Activated CD4-positive, alpha-beta T cell treated with anti-CD3 and anti-CD28 coated beads for 36 hours (primary cell): ENCODE measurements around the gene HAUS3. TPM values are rescaled to one million over a fixed set of nuclear protein-coding genes. Genes with fewer than 3 reads are reported as not detected.

Experiments used
- ATAC-seq: fragments of 200-7000 bp; cut with Tn5 transposase; one replicate; pipeline ENCODE4 v1.10.0; 2021; ENCODE audit warnings: mild to moderate bottlenecking, moderate library complexity
- CTCF ChIA-PET: fragments of 350-600 bp; sonication (Branson Sonifier 250); formaldehyde crosslinking; loops from one replicate; lab custom pipeline; 2021; ENCODE audit warnings: antibody characterized with exemption; lab: Charles Lee
- POLR2A ChIA-PET: fragments of 350-600 bp; sonication (Branson Sonifier 250); formaldehyde crosslinking; loops from one replicate; lab custom pipeline; 2021; ENCODE audit warnings: antibody characterized with exemption, inconsistent platforms; lab: Charles Lee
- DNase-seq: peaks from one replicate; pipeline ENCODE4 v3.0.0-alpha.2; 2020
- H3K27ac Mint-ChIP-seq: one replicate; pipeline ENCODE4 v1.8.0; 2021; ENCODE audit warnings: mixed read lengths
- H3K27me3 Mint-ChIP-seq: one replicate; pipeline ENCODE4 v1.8.0; 2021; ENCODE audit warnings: mixed read lengths
- H3K36me3 Mint-ChIP-seq: one replicate; pipeline ENCODE4 v1.8.0; 2021; ENCODE audit warnings: low read depth, mixed read lengths
- H3K4me1 Mint-ChIP-seq: one replicate; pipeline ENCODE4 v1.8.0; 2021; ENCODE audit warnings: mixed read lengths
- H3K4me3 Mint-ChIP-seq: one replicate; pipeline ENCODE4 v1.8.0; 2021; ENCODE audit warnings: mild to moderate bottlenecking, moderate library complexity, mixed read lengths
- H3K9me3 Mint-ChIP-seq: one replicate; pipeline ENCODE4 v1.8.0; 2021; ENCODE audit warnings: low read depth, mixed read lengths
- intact Hi-C, 2 experiments: fragments of 100-400 bp; cut with DNase I in 1 of 2; cut with micrococcal nuclease in 1 of 2; formaldehyde crosslinking; loops; one replicate each; pipeline versions ENCODE4 v1.14.2 to v1.15.1; 2022 to 2024; cut with DNase I, micrococcal nuclease
- total RNA-seq, 2 experiments: library from RNA; stranded (reverse); gene quantifications; one replicate each; pipeline ENCODE4 v1.2.3, GENCODE V29; 2021

Gene HAUS3
- total RNA-seq, 2 experiments from 2014 or later, result 14.6 to 18.6 TPM

DNA sequence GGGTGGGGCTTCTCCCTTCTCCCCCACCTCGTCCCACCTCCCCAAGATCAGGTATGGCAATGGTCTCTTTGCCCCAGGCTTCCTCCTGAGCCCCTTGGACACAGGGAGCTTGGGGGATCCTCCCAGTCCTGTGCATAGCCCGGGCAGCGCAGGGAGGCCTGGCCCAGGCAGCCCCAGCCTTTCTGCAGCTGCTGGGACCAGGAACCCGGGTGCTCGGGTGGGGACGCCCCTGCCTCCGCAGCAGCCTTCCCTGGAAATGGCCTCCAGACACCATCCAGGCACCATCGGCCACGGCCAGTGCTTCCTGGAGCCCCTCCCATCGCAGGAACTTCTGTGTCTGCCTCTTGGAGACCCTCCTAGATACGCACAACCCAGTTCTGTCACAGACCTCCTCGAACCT is 25.9 kb upstream of the HAUS3 start:
- Mint-ChIP-seq H3K4me3 (no peak overlapping the region), H3K4me1 (no peaks in the 10 kb centered on the region), H3K9me3 (no peaks in the 10 kb centered on the region), H3K27me3 (no peaks in the 10 kb centered on the region), H3K27ac (no peak overlapping the region), H3K36me3 (no peaks in the 10 kb centered on the region)
- CTCF ChIA-PET, result interaction anchor here (0.6 to 0.7 kb wide), 2 partner anchors 314 to 354 kb away, joined by 3 to 6 read pairs; no protein-coding TSS in a partner anchor
- POLR2A ChIA-PET, result no interaction called here
- intact Hi-C loops, result no loop called here
- no peak for ATAC-seq
- no peak for DNase-seq

DNA sequence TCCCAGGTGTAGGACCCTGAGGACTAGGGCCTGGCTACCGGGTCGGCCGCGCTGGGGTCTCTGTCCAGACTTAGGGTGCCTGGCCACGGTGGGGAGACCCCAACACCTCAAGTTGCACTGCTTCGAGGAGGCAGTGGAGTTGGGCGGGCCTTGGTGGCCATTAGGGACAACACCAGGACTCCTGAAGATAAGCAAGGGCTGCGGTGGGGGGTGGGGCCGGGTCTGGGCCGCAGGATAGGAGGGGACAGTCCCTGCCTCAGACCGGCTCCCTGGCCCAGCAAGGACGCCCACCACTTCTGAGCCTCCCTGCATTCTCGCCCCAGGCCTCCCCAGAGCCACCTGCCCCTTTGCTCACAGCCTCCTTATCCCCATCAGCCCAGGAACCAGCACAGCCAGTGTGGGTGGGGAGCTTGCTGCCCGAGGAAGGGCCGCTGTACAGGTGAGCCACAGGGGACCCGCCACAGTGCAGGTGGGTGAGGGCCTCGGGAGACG is 25.4 kb upstream of the HAUS3 start:
- POLR2A ChIA-PET, result no interaction called here
- DNase-seq (no peak), ATAC-seq (no peak)
- Mint-ChIP-seq H3K27me3 (no peaks in the 10 kb centered on the region), H3K27ac (no peak overlapping the region), H3K9me3 (no peaks in the 10 kb centered on the region), H3K36me3 (no peaks in the 10 kb centered on the region), H3K4me3 (no peak overlapping the region), H3K4me1 (no peaks in the 10 kb centered on the region)
- intact Hi-C loops, result no loop called here
- CTCF ChIA-PET, result interaction anchor here (0.7 kb wide), 1 partner anchor 353 kb away, joined by 3 read pairs; no protein-coding TSS in a partner anchor

DNA sequence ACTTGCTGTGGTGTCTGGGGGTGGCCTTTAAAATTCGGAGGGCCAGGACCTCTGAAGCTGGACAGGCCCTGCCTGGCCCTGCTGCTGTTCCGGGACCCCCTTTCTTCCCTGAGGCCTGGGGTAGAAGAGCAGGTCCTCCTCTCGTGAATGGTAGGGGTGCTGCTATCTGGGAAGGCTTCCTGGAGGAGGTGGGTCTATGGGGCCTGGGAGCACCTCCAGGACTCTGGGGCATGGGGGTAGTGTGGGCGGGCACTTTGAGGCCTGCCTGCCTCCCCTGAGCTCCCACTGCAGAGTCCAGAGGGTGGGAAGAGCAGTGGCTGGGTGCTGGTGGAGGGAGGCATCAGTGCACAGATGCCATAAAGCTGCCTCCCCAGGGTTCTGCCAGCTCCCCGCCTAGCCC is 24.9 kb upstream of the HAUS3 start:
- ATAC-seq, result no peak
- Mint-ChIP-seq H3K36me3 (no peaks in the 10 kb centered on the region), H3K27ac (no peak overlapping the region), H3K27me3 (no peaks in the 10 kb centered on the region), H3K9me3 (no peaks in the 10 kb centered on the region), H3K4me1 (no peaks in the 10 kb centered on the region), H3K4me3 (no peak overlapping the region)
- intact Hi-C loops, result no loop called here
- CTCF ChIA-PET, result no interaction called here
- POLR2A ChIA-PET, result no interaction called here
- no peak for DNase-seq

DNA sequence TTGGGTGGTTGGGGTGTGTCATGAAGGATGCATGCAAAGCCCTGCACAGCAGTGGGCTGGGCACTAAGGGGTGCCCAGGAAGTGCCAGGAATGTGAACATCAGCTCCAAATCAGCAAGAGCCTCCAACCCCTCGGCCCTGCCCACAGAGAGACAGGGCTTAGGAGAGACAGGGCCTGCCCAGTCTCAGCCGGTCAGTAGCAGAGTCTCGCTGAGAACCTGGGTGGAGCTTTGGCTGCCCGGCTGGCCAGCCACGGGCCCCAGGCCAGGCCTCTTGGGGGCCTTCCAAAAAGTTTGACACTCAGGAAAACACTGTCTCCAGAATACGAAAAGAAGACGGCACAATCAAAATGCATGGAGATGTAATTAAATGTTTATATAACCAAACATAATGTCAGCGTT is 24.3 kb upstream of the HAUS3 start:
- ChIA-PET CTCF (no interaction called here), POLR2A (no interaction called here)
- H3K27me3 Mint-ChIP-seq, result no peaks in the 10 kb centered on the region
- H3K36me3 Mint-ChIP-seq, result no peaks in the 10 kb centered on the region
- H3K4me3 Mint-ChIP-seq, result no peak overlapping the region
- H3K9me3 Mint-ChIP-seq, result no peaks in the 10 kb centered on the region
- H3K4me1 Mint-ChIP-seq, result no peaks in the 10 kb centered on the region
- DNase-seq, result no peak
- intact Hi-C loops, result no loop called here
- no peak overlapping the region for H3K27ac Mint-ChIP-seq
- ATAC-seq, result no peak

DNA sequence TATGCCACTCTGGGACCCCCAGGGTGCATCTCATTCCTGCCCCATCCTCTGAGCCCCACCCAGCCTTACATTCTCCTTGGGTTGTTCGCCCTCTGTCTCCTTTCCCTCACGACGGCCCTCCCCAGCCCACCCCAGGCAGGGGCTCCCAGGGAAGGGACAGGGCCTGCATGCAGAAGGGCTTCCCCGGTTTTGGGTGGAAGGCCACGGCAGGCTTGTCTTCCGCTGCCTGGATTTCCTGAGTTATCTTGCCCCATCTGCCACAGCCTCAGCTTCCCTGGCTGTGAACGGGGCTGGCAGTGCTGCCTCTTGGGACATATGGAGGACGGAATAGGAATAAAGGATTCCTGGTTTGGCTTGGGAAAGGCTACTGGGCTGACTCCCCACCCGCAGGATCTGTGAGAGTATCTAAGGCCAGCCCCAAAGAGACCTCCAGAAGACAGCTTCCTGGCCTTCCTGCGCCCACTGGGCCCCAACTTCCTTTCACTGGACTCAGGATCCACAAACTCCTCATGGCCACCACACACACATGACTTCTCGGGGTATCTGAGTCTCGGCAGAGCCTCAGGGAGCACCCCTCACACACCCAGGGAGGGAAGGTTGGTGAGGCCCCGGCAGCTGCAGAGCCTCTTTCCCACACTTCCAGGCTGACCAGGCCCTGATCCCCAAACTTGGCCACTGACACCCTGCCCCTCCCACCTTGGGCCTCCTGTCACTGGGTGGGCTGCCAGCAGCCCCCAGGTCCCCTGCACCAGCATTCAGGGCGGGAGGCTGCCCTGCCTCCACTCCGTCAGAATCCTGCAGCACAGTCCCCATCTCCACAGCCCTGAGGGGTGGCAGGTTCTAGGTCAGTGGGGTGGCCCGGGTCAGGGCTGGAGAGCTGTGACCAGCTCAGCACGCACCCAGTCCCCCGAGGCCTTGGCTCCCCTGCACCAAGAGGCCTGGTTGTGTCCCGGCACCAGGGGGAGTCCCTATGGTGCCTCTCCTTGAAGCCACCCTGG is 23.5 kb upstream of the HAUS3 start:
- CTCF ChIA-PET, result interaction anchor here (0.6 kb wide), 1 partner anchor 144 kb away, joined by 3 read pairs; no protein-coding TSS in a partner anchor

DNA sequence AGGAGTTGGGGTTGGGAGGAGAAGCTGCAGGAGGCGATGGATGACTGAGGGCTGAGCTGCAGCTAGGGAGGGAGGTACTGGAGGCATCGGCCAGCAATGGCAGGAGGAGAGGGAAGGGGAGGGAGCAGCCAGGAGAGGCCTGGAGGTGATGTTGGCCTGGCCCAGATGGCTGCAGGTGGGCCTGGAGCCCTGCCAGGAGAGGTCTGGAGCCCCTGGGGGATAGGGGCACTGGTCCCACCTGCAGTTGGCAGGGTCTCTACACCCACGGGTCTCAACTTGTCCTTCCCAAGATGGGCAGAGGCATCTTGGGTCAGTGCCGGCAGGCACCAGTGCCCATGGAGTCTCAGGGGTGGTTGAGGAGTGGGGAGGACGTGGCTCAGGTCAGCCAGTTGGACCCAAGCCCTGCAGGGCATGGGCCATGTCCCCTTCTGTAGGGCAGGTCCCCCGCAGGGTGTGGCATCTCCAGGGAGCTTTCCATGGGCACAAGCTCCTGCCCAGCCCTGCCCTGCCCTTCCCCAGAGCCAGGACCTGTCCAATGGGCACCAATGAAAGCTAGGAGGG is 22.6 kb upstream of the HAUS3 start:
- Mint-ChIP-seq H3K27ac (no peak overlapping the region), H3K36me3 (no peaks in the 10 kb centered on the region), H3K27me3 (no peaks in the 10 kb centered on the region), H3K9me3 (no peaks in the 10 kb centered on the region), H3K4me1 (peaks cover 2% of the 10 kb centered on the region), H3K4me3 (no peak overlapping the region)
- ATAC-seq (no peak), DNase-seq (no peak)
- ChIA-PET POLR2A (no interaction called here), CTCF (interaction anchor here (0.5 kb wide), 1 partner anchor 539 kb away, joined by 3 read pairs; no protein-coding TSS in a partner anchor)
- intact Hi-C loops, result loop anchor here in 1 of 2 experiments (5.0 kb wide), 3 partner anchors 552 to 698 kb away; partner anchors contain the start of genes ADD1, GRK4, NOP14 and SLBP

More for the DNA sequence above, 23.5 kb upstream of the HAUS3 start:
- no peak overlapping the region for H3K27ac Mint-ChIP-seq
- intact Hi-C loops, result no loop called here
- DNase-seq (no peak), ATAC-seq (no peak)
- H3K9me3 Mint-ChIP-seq, result no peaks in the 10 kb centered on the region
- no peaks in the 10 kb centered on the region for H3K27me3 Mint-ChIP-seq
- H3K4me3 Mint-ChIP-seq, result no peak overlapping the region
- POLR2A ChIA-PET, result no interaction called here
- H3K36me3 Mint-ChIP-seq, result no peaks in the 10 kb centered on the region
- no peaks in the 10 kb centered on the region for H3K4me1 Mint-ChIP-seq

DNA sequence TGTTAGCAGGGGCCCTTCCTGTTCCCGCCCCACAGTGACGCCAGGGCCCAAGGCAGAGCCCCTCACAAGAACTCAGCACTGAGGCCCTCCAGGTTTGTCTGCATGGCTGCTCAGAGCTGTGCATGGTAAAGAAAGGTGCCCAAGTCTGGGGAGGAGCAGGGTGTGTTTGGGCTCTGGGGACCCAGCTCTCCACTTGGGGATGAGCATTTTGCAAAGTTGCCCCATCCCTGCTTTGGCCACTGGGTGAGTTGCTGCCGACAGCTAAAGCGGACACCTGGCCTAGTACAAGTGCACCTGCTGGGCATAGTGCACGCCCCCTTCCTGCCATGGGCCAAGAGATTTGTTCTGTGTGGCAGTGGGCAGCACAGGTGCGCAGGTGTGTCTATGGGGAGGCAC is 22.0 kb upstream of the HAUS3 start:
- POLR2A ChIA-PET, result no interaction called here
- DNase-seq, result no peak

DNA sequence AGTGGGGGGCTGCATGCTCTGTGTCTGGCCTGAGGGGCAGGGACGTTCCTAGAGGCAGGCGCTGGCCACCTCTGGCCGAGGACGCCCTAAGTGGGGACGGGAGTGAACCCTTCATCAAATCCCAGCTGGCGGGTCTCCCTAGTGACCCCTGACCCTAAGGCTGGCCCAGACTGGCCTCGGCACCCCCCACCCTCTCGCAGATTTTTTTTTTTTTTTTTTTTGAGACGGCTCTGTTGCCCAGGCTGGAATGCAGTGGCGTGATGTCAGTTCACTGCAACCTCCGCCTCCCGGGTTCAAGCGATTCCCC is 21.0 kb upstream of the HAUS3 start:
- CTCF ChIA-PET, result interaction anchor here (0.7 to 1.2 kb wide), 2 partner anchors 10 to 14 kb away, joined by 3 to 4 read pairs; no protein-coding TSS in a partner anchor
- no peaks in the 10 kb centered on the region for H3K36me3 Mint-ChIP-seq
- peak overlapping the region; percentile 61 for H3K4me3 Mint-ChIP-seq
- ATAC-seq, result no peak
- no peaks in the 10 kb centered on the region for H3K27me3 Mint-ChIP-seq
- POLR2A ChIA-PET, result interaction anchor here (0.9 kb wide), 1 partner anchor 33 kb away, joined by 3 read pairs; no protein-coding TSS in a partner anchor
- no peaks in the 10 kb centered on the region for H3K9me3 Mint-ChIP-seq
- DNase-seq, result no peak
- H3K4me1 Mint-ChIP-seq, result peaks cover 2% of the 10 kb centered on the region
- intact Hi-C loops, result loop anchor here (1.0 to 5.0 kb wide), 19 partner anchors 19 to 811 kb away; partner anchors contain the start of genes HAUS3 (in 2 of the 2), POLN (in 2 of the 2), RNF4 (in 2 of the 2) and ADD1 (in 1 of the 2)
- H3K27ac Mint-ChIP-seq, result no peak overlapping the region

More for the DNA sequence above, 22.0 kb upstream of the HAUS3 start:
- CTCF ChIA-PET, result interaction anchor here (0.5 kb wide), 1 partner anchor 538 kb away, joined by 3 read pairs; no protein-coding TSS in a partner anchor
- Mint-ChIP-seq H3K27ac (no peak overlapping the region), H3K4me3 (no peak overlapping the region), H3K36me3 (no peaks in the 10 kb centered on the region), H3K9me3 (no peaks in the 10 kb centered on the region), H3K4me1 (peaks cover 2% of the 10 kb centered on the region), H3K27me3 (no peaks in the 10 kb centered on the region)
- ATAC-seq, result no peak
- intact Hi-C loops, result loop anchor here in 1 of 2 experiments (2.0 to 5.0 kb wide), 4 partner anchors 552 to 698 kb away; partner anchors contain the start of genes ADD1, GRK4, NOP14 and SLBP

DNA sequence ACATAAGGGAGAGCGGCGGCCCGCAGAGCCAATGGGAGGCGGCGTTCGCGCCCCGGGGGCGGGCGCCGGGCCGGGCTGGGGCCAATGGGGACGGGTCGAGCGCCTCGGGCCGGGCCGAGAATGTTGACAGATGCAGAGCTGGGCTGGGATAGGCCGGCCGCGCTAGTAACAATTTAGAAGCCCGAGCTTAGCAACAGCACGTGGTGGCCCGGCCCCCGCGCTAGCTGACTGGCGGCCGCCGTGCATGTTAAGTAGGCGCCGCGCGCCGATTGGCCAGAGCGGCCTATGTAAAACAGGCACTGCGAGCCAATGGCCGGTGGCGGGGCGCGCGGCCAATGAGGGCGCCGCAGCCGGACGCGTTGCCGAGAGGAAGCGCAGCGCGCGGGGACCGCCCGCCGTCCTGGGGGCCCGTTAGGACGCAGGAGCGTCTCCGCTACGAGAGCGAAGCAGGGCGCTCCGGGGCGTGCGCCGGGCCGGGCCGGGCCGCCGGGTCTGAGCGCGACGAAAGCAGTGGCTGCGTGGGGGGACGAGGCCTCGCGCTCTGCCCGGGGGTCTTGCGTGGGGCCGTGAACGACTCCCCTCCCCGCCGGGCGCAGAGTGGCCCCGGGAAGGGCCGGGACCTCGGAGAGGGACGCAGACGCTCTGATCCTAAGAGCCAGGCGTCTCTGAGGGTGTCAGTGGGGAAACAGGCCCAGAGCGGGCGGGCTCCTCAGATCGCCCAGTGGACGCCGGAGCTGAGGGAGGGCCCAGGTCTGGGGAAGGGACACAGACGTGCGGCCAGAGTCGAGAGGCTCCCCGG is 20.4 kb upstream of the HAUS3 start:
- ATAC-seq (peak; percentile 96), DNase-seq (peak; percentile 99)
- H3K27me3 Mint-ChIP-seq, result no peaks in the 10 kb centered on the region
- intact Hi-C loops, result loop anchor here (1.0 to 5.0 kb wide), 19 partner anchors 20 to 812 kb away; partner anchors contain the start of genes HAUS3 (in 2 of the 2), POLN (in 2 of the 2), RNF4 (in 2 of the 2) and ADD1 (in 1 of the 2)
- H3K4me1 Mint-ChIP-seq, result peaks cover 2% of the 10 kb centered on the region
- H3K9me3 Mint-ChIP-seq, result no peaks in the 10 kb centered on the region
- POLR2A ChIA-PET, result interaction anchor here (0.6 to 1.0 kb wide), 7 partner anchors 18 to 274 kb away, joined by 3 to 15 read pairs (median 3); partner anchors contain the start of genes CFAP99, FAM193A, HAUS3 and POLN
- H3K27ac Mint-ChIP-seq, result no peak overlapping the region
- CTCF ChIA-PET, result interaction anchor here (0.6 to 1.2 kb wide), 7 partner anchors 13 to 207 kb away, joined by 3 to 4 read pairs (median 3); partner anchors contain the start of gene RNF4
- peak overlapping the region; percentile 61 for H3K4me3 Mint-ChIP-seq
- H3K36me3 Mint-ChIP-seq, result no peaks in the 10 kb centered on the region

DNA sequence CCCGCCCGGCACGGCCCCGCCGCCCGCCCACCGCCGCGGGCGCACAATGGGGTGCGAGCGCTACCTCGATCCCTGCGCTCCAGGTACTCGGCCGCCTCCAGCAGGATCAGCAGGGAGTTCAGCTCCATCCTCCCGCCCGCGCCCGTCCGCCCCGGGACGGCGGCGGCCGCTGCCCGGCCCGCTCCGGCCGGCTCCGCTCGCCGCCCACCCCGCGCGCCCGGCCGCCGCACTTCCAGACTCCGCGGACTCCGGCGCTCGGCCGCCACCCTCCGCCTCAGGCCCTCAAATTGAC is 19.9 kb upstream of the HAUS3 start, which contains the start of gene MXD4:
TSS of gene MXD4 (minus strand) at position 257 of the 292 bp plus-strand sequence. CDS start at position 128, 129 bp downstream.
- Mint-ChIP-seq H3K4me3 (peak within 1 kb of the TSS; percentile 61), H3K9me3 (no peaks in the 10 kb centered on the region), H3K27ac (no peak within 1 kb of the TSS), H3K36me3 (no peaks in the 10 kb centered on the region), H3K4me1 (peaks cover 2% of the 10 kb centered on the region), H3K27me3 (no peaks in the 10 kb centered on the region)
- ATAC-seq, result peak; percentile 0
- intact Hi-C loops, result loop anchor here (1.0 to 5.0 kb wide), 19 partner anchors 19 to 813 kb away; partner anchors contain the start of genes HAUS3 (in 2 of the 2), POLN (in 2 of the 2), RNF4 (in 2 of the 2) and ADD1 (in 1 of the 2)
- POLR2A ChIA-PET, result interaction anchor here (0.6 to 1.0 kb wide), 4 partner anchors 18 to 207 kb away, joined by 3 to 15 read pairs (median 8); partner anchors contain the start of genes CFAP99, HAUS3, POLN and RNF4
- DNase-seq, result no peak
- CTCF ChIA-PET, result interaction anchor here (0.7 to 1.2 kb wide), 6 partner anchors 13 to 207 kb away, joined by 3 to 4 read pairs (median 3); partner anchors contain the start of gene RNF4
